Fibroblast of skin of right quadriceps (primary cell): Measurements from ENCODE around the gene IGF1.
"Not testable (repeated sequence)": the region's sequence is repeated elsewhere in the genome, so short reads cannot be mapped to it uniquely, and the experiment has no call there.

ENCODE experiments used
- DNase-seq: peaks from one replicate; pipeline ENCODE4 v3.0.0-alpha.2; 2013

The IGF1 gene

GRCh38 chr12:102376181-102376747, 104.1 kb downstream of the IGF1 start:
- DNase-seq: no peak

DNA sequence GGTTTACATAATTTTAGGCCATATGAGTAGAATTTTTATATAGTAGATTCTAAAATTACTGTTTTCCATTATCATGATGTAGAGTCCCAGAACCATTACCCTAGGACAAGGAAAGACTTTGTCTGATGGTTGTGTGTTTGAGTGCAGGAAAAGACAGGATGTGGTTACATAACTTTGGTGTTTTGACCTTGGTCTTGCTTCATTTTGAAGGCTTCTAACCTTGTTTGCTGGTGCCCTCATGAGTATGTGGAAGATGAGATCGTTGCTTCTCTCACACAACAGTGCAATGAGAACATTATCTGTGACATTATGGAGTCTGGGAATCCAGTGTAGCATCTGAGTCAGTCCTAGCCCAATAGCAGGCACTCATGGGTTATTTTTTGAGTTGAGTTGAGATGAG, 106.2 kb downstream of the IGF1 start:
- DNase-seq: no peak

- no peak for DNase-seq
Observed at GRCh38 chr12:102372087-102372486, 108.3 kb downstream of the IGF1 start.

GRCh38 chr12:102371165-102371564, 109.2 kb downstream of the IGF1 start:
- no peak for DNase-seq

GRCh38 chr12:102369876-102370275, 110.5 kb downstream of the IGF1 start:
- DNase-seq: no peak

DNA sequence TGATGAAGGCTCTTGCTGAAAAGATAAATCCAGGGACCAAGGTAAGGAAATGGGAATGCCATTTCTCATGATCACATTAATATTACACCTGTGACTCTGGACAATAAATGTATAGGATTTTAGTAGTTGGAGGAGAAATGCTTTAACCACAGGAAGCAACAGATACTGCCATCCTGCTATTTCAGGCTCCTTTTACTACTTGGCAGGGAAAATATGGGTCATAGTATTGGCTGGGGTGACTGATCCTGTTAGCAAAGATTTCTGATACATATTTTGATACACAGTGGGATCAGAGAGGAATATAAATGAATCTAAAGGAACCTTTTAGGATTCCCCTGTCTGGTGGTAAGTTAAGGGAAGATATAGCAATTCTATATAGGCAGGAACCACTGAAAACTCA, 115.0 kb downstream of the IGF1 start:
- DNase-seq: no peak

DNA sequence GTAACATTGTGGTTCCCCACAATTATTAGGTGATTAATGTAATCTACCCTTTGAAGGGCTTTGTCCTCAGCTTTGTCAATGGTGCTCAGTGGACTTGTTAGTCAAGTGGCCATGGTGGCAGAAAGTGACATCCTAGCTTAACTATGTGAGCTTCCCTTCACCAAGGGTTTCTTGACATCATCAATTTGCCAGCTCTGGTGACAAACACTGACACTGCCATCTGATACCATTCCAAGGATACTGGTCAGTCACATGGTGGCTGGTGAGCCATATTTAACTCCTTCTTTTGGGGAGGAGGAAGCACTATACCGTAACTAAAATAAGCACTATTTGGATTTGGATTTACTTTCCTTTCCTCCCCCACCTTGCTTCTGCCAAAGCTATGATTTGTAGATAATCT, 115.7 kb downstream of the IGF1 start:
- DNase-seq: no peak

- DNase-seq: no peak
Observed at GRCh38 chr12:102356690-102357089, 123.7 kb downstream of the IGF1 start.

- not testable (repeated sequence) for DNase-seq
Observed at GRCh38 chr12:102354281-102354680, 126.1 kb downstream of the IGF1 start.

DNA sequence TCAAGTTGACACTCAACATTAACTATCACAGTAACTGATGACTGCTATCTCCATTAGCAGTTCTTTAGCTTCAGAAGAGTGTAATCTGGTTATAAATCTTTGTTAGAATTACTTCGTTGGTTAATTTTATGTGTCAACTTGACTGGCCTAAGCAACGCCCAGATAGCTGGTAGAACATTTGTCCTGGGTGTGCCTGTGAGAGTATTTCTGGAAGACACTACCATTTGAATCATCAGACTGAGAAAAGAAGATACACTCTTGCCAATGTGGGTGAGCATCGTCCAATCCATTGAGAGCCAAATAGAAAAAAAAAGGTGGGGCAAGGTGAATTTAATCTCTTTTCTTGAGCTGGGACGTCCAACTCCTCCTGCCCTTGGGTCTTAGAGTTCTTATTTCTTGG, 129.0 kb downstream of the IGF1 start:
- DNase-seq: no peak

GRCh38 chr12:102350070-102350469, 130.3 kb downstream of the IGF1 start:
- DNase-seq: no peak

- DNase-seq: no peak
Observed at GRCh38 chr12:102349079-102349478, 131.3 kb downstream of the IGF1 start.

GRCh38 chr12:102347811-102348210, 132.6 kb downstream of the IGF1 start:
- no peak for DNase-seq
